HUES64 (cell line): ENCODE data around the gene PODNL1.
"Not testable (repeated sequence)": the region's sequence is repeated elsewhere in the genome, so short reads cannot be mapped to it uniquely, and the experiment has no call there.

Experiments
- H3K27ac ChIP-seq: 2 replicates; pipeline ENCODE4 v1.7.0; 2013; ENCODE audit warnings: low read depth, low read length, inconsistent platforms
- H3K27me3 ChIP-seq: 2 replicates; pipeline ENCODE4 v1.6.1; 2013; ENCODE audit warnings: mild to moderate bottlenecking, low read length; ENCODE audit not compliant: insufficient read depth
- H3K36me3 ChIP-seq: 2 replicates; pipeline ENCODE4 v1.6.1; 2013; ENCODE audit warnings: mild to moderate bottlenecking, low read length; ENCODE audit not compliant: insufficient read depth
- H3K4me1 ChIP-seq: 2 replicates; pipeline ENCODE4 v1.6.1; 2013; ENCODE audit warnings: mild to moderate bottlenecking, low read length, moderate library complexity; ENCODE audit not compliant: insufficient read depth
- H3K4me3 ChIP-seq: 2 replicates; pipeline ENCODE4 v1.5.1; 2013; ENCODE audit warnings: mild to moderate bottlenecking, low read length, moderate library complexity
- H3K9ac ChIP-seq: 2 replicates; pipeline ENCODE4 v1.6.1; 2013; ENCODE audit warnings: mild to moderate bottlenecking, low read depth, low read length
- H3K9me3 ChIP-seq: 2 replicates; pipeline ENCODE4 v1.6.1; 2013; ENCODE audit warnings: low read depth, low read length; ENCODE audit not compliant: insufficient read depth
- WGBS: fragments of 150-250, 120-280 bp; methylation state at CpG from one replicate; pipeline ENCODE4 v1.1.7; 2013; ENCODE audit warnings: missing lambda C conversion rate; 5-methylcytosine and 5-hydroxymethylcytosine counted together

PODNL1 gene

DNA sequence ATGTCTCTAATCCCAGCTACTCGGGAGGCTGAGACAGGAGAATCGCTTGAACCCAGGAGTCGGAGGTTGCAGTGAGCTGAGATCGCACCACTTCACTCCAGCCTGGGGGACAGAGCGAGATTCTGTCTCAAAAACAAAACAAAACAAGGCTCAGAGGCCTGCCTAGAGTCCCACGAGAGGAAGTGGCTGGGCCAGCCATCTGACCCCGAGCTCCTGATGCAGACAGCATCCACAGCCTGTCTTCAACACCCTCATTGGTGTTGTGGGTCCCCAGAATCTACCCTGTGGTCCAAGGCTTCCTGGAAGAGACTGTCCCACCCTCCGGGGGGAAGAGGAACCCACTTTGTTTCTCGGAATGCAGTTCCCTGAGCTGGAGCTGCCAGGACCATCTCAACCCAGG is 43.2 kb upstream of the PODNL1 start:
- 0 out of 2 replicates have a peak, but pooled peaks cover 4% of the 10 kb centered on the region for H3K36me3 ChIP-seq
- H3K27me3 ChIP-seq: no peaks in the 10 kb centered on the region
- no peak overlapping the region for H3K9ac ChIP-seq
- H3K27ac ChIP-seq: no peak overlapping the region
- 89% methylated on average over 9 of the region's 9 CpGs for WGBS
- no peak overlapping the region for H3K4me3 ChIP-seq
- H3K4me1 ChIP-seq: peaks cover 26% of the 10 kb centered on the region
- H3K9me3 ChIP-seq: no peaks in the 10 kb centered on the region

GRCh38 chr19:13981021-13981420 is 42.8 kb upstream of the PODNL1 start:
- H3K4me1 ChIP-seq: peaks cover 23% of the 10 kb centered on the region
- H3K27ac ChIP-seq: no peak overlapping the region
- 0 out of 2 replicates have a peak, but pooled peaks cover 6% of the 10 kb centered on the region for H3K36me3 ChIP-seq

GRCh38 chr19:13980340-13980739 is 42.1 kb upstream of the PODNL1 start:
- peaks cover 16% of the 10 kb centered on the region for H3K4me1 ChIP-seq
- H3K27me3 ChIP-seq: no peaks in the 10 kb centered on the region
- no peaks in the 10 kb centered on the region for H3K9me3 ChIP-seq
- H3K4me3 ChIP-seq: no peak overlapping the region
- no peak overlapping the region for H3K27ac ChIP-seq
- no peak overlapping the region for H3K9ac ChIP-seq
- H3K36me3 ChIP-seq: 0 out of 2 replicates have a peak, but pooled peaks cover 12% of the 10 kb centered on the region
- 92% methylated on average over 15 of the region's 15 CpGs for WGBS

More at GRCh38 chr19:13981021-13981420, 42.8 kb upstream of the PODNL1 start:
- no peak overlapping the region for H3K9ac ChIP-seq
- H3K4me3 ChIP-seq: no peak overlapping the region
- whole genome bisulfite sequencing: 91% methylated on average over 5 of the region's 5 CpGs
- H3K9me3 ChIP-seq: no peaks in the 10 kb centered on the region
- no peaks in the 10 kb centered on the region for H3K27me3 ChIP-seq

DNA sequence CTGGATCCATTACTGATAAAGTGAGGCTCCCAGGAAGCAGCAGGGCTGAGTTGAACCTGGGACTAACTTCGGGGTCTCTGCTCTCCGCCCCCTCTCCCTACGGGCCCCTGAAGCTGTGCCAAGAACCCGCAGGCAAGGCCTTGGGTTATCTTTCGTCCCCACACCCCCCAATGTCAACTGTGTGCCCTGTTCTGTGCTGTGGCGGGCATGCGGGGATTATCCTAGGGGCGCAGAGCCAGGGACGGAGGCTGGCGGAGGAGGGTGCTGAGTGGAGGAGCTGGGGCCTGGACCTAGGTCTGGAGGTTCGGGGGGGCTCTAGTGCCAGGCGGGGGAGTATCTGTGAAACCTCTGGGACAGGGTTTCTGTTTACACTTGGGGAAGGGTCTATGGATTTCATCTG is 41.5 kb upstream of the PODNL1 start:
- Histone ChIP-seq H3K27me3 (no peaks in the 10 kb centered on the region), H3K9me3 (no peaks in the 10 kb centered on the region), H3K4me3 (peak overlapping the region; percentile 56), H3K27ac (no peak overlapping the region), H3K4me1 (peaks cover 16% of the 10 kb centered on the region; the same call in 1 of the 2 replicates), H3K36me3 (0 out of 2 replicates have a peak, but pooled peaks cover 12% of the 10 kb centered on the region), H3K9ac (no peak overlapping the region)
- 92% methylated on average over 11 of the region's 12 CpGs for WGBS

DNA sequence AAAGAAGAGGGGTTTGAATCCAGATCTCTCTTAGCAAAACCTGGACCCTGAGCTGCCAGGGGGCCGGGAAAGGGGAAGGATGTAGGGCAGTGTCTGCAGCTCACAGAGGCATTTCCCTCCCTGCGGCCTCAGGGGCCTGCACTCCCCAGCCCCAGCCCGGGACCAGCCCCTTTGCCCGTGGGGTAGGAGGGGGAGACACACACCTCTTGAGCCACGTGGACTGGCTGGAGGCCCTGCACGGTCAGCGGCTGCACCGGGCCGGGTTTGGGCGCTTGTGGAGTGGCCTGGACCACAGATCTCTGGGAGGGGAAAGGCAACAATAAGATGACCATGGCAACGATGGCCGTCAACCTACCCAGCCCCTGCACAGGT is 41.0 kb upstream of the PODNL1 start:
- 34% methylated on average over 12 of the region's 12 CpGs for WGBS
- Histone ChIP-seq H3K4me1 (peaks cover 16% of the 10 kb centered on the region; the same call in 1 of the 2 replicates), H3K27me3 (no peaks in the 10 kb centered on the region), H3K9ac (peak overlapping the region; percentile 70), H3K36me3 (0 out of 2 replicates have a peak, but pooled peaks cover 12% of the 10 kb centered on the region), H3K9me3 (no peaks in the 10 kb centered on the region), H3K27ac (peak overlapping the region; percentile 80), H3K4me3 (peak overlapping the region; percentile 56)

DNA sequence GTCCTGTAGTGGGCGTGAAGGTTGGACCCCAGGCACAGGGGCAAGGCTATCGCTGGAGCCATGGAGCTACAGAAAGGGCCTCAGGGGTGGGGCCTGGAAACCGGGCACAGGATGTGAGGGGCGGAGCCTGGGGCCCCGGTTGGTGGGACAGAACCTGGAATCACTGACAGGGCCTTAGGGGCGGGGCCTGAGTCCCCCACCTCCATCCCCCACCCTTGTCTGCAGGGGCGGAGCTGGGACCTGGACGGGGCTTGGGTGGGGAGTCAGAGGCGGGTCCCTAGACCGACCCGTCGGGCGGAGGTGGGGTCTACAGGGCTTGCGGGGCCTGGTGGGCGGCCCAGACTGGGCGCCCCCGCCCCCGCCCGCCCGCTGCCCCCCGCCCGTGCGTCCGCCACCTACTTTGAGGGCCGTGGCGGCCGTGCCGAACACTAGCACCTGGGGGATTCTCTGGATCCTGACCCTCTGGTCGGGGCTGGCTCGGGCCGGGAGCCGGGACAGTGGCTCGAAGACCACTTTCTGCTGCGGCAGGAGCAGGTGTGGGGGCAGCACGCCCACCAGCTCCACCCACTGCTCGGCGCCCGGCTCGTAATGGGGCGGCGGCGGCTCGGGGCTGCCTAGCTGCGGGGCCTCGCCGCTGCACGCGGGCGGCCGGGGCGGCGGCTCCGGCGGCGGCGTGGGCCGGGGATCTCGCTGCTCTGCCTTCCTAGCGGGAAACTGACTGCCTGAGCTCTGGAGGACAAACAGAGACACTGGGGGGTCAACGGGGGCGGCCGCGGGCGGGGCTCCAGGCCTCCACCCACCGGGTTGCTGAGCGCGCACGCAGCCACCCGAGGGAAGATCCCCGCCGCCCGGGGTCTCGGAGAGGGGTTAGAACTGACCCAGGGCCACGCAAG is 40.4 kb upstream of the PODNL1 start:
- 0 out of 2 replicates have a peak, but pooled peaks cover 12% of the 10 kb centered on the region for H3K36me3 ChIP-seq
- H3K27ac ChIP-seq: peak overlapping the region; percentile 80
- H3K9ac ChIP-seq: peak overlapping the region; percentile 70
- H3K9me3 ChIP-seq: no peaks in the 10 kb centered on the region
- H3K4me1 ChIP-seq: peaks cover 15% of the 10 kb centered on the region; the same call in 1 of the 2 replicates
- peak overlapping the region; percentile 56 for H3K4me3 ChIP-seq
- WGBS: 2% methylated on average over 73 of the region's 74 CpGs
- no peaks in the 10 kb centered on the region for H3K27me3 ChIP-seq

GRCh38 chr19:13977803-13978202 is 39.6 kb upstream of the PODNL1 start:
- peaks cover 15% of the 10 kb centered on the region; the same call in 1 of the 2 replicates for H3K4me1 ChIP-seq
- 89% methylated on average over 12 of the region's 12 CpGs for WGBS
- H3K9me3 ChIP-seq: no peaks in the 10 kb centered on the region
- 0 out of 2 replicates have a peak, but pooled peaks cover 15% of the 10 kb centered on the region for H3K36me3 ChIP-seq
- H3K27me3 ChIP-seq: no peaks in the 10 kb centered on the region
- H3K4me3 ChIP-seq: peak overlapping the region; percentile 29; the same call in 1 of the 2 replicates
- H3K9ac ChIP-seq: no peak overlapping the region
- peak overlapping the region; percentile 67 for H3K27ac ChIP-seq

GRCh38 chr19:13976446-13976845 is 38.2 kb upstream of the PODNL1 start:
- no peaks in the 10 kb centered on the region for H3K9me3 ChIP-seq
- peaks cover 20% of the 10 kb centered on the region; the same call in 1 of the 2 replicates for H3K36me3 ChIP-seq
- no peak overlapping the region for H3K27ac ChIP-seq
- H3K9ac ChIP-seq: no peak overlapping the region
- H3K4me1 ChIP-seq: peaks cover 15% of the 10 kb centered on the region; the same call in 1 of the 2 replicates
- no peak overlapping the region for H3K4me3 ChIP-seq
- no peaks in the 10 kb centered on the region for H3K27me3 ChIP-seq
- WGBS: 95% methylated on average over 12 of the region's 12 CpGs

DNA sequence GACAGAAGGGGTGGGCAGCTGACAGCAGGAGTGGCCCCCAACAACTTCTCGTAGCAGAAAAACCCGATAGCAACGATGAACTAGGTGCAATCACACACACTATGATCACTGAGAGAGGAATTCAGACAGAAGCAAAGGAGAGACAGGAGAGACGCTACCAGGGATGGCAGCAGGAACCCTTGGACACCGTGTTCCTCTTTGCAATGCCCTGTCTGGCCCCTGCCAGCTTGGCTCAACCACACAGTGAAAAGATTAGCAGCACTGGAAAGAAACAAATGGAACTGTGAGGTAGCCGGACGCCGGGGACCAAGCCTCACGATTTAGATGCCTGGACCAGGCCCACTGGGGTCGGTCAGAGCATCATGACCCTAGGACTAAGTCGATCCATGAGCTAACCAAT is 37.7 kb upstream of the PODNL1 start:
- 95% methylated on average over 11 of the region's 11 CpGs for WGBS
- Histone ChIP-seq H3K4me3 (no peak overlapping the region), H3K36me3 (peaks cover 20% of the 10 kb centered on the region; the same call in 1 of the 2 replicates), H3K9me3 (no peaks in the 10 kb centered on the region), H3K27ac (no peak overlapping the region), H3K9ac (no peak overlapping the region), H3K27me3 (no peaks in the 10 kb centered on the region), H3K4me1 (peaks cover 15% of the 10 kb centered on the region; the same call in 1 of the 2 replicates)

GRCh38 chr19:13974073-13974472 is 35.9 kb upstream of the PODNL1 start:
- H3K27ac ChIP-seq: peak overlapping the region; percentile 50; the same call in 1 of the 2 replicates
- H3K4me1 ChIP-seq: peaks cover 10% of the 10 kb centered on the region; the same call in 1 of the 2 replicates
- no peaks in the 10 kb centered on the region for H3K9me3 ChIP-seq
- peaks cover 30% of the 10 kb centered on the region for H3K36me3 ChIP-seq
- H3K9ac ChIP-seq: no peak overlapping the region
- WGBS: 47% methylated on average over 12 of the region's 12 CpGs
- no peaks in the 10 kb centered on the region for H3K27me3 ChIP-seq
- H3K4me3 ChIP-seq: no peak overlapping the region

DNA sequence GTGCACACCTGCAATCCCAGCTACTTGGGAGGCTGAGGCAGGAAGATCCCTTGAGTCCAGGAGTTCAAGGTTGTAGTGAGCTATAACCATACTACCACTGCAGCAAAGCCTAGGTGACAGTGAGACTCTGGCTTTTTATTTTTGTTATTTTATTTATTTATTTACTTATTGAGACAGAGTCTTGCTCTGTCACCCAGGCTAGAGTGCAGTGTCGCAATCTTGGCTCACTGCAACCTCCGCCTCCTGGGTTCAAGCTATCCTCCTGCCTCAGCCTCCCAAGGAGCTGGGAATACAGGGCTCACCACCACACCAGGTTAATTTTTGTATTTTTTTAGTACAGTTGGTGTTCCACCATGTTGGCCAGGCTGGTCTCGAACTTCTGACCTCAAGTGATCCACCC is 35.3 kb upstream of the PODNL1 start:
- H3K27me3 ChIP-seq, H3K27ac ChIP-seq, H3K4me3 ChIP-seq, H3K9ac ChIP-seq, H3K4me1 ChIP-seq, H3K9me3 ChIP-seq: not testable (repeated sequence)
- 94% methylated on average over 3 of the region's 3 CpGs for WGBS
- peaks cover 33% of the 10 kb centered on the region for H3K36me3 ChIP-seq
